Gastroesophageal sphincter (tissue), 4 donors: ENCODE measurements around the gene CD68. TPM values are rescaled to one million over a fixed set of nuclear protein-coding genes. Genes with fewer than 3 reads are reported as not detected.
A peak's percentile ranks its signal among the peaks of the same experiment; 100 is the strongest.

ENCODE experiments used
- ATAC-seq: fragments of 150-250 bp; one replicate; pipeline ENCODE4 v1.9.1; 2016; ENCODE audit warnings: mild to moderate bottlenecking, moderate library complexity
- H3K27ac ChIP-seq, 4 donors: fragments of 200-600 bp; sonication (generic) in 3 of 4; 1 replicate in 3 of 4; 2 replicates in 1 of 4; pipeline ENCODE4 v1.5.1; 2016 to 2019
- H3K27me3 ChIP-seq: fragments of 200-600 bp; sonication (generic); one replicate; pipeline ENCODE4 v1.5.1; 2019
- H3K36me3 ChIP-seq, 2 donors: fragments of 200-600 bp; sonication (generic); one replicate each; pipeline ENCODE4 v1.5.1; 2019; ENCODE audit warnings: control low read depth in 1 of 2
- H3K4me1 ChIP-seq, 3 donors: fragments of 200-600 bp; sonication (generic); 1 replicate in 2 of 3; 2 replicates in 1 of 3; pipeline ENCODE4 v1.5.1; 2016 to 2019; ENCODE audit warnings: control low read depth in 2 of 3
- H3K4me3 ChIP-seq, 2 donors: fragments of 200-600 bp; sonication (generic); one replicate each; pipeline ENCODE4 v1.5.1; 2019; ENCODE audit warnings: mild to moderate bottlenecking in 1 of 2, moderate library complexity in 1 of 2
- H3K9me3 ChIP-seq, 3 donors: fragments of 200-600 bp; sonication (generic); one replicate each; pipeline ENCODE4 v1.5.1; 2017 to 2019; ENCODE audit warnings: control low read depth in 2 of 3
- EP300 ChIP-seq: sonication (generic); formaldehyde crosslinking; IDR thresholded peaks from one replicate; pipeline ENCODE4 v1.6.1; 2017; ENCODE audit warnings: antibody characterized with exemption, mild to moderate bottlenecking
- POLR2A ChIP-seq, 2 donors: fragments of 450-650 bp; IDR thresholded peaks; one replicate each; pipeline ENCODE4 v1.6.1; 2017; ENCODE audit warnings: antibody characterized with exemption in 2 of 2, mild to moderate bottlenecking in 2 of 2, moderate library complexity in 1 of 2
- POLR2AphosphoS5 ChIP-seq: sonication (generic); formaldehyde crosslinking; IDR thresholded peaks from one replicate; pipeline ENCODE4 v1.6.1; 2017; ENCODE audit warnings: antibody characterized with exemption
- WGBS, 2 donors: methylation state at CpG; one replicate each; pipeline ENCODE4 v1.1.5; 2018; ENCODE audit warnings: low coverage in 1 of 2; 5-methylcytosine and 5-hydroxymethylcytosine counted together
- total RNA-seq, 4 donors: library from RNA; depleted of rRNA; stranded (reverse); fragments of >200 nt; gene quantifications; one replicate each; pipeline ENCODE4 v1.1.0, GENCODE V29; 2016
- TF ChIP-seq, protein P1 (sequence below), 4 experiments: fragments of 200-600 bp in 2 of 4; fragments of 450-650 bp in 2 of 4; sonication (generic) in 1 of 4; IDR thresholded peaks; one replicate each; pipeline ENCODE4 v1.5.1; 2017 to 2019; ENCODE audit warnings: antibody characterized with exemption in 4 of 4, mild to moderate bottlenecking in 2 of 4, moderate library complexity in 2 of 4

CD68 gene
- total RNA-seq, 4 donors from 2014 or later = 7.9 to 83.1 (median 46.1) TPM

DNA sequence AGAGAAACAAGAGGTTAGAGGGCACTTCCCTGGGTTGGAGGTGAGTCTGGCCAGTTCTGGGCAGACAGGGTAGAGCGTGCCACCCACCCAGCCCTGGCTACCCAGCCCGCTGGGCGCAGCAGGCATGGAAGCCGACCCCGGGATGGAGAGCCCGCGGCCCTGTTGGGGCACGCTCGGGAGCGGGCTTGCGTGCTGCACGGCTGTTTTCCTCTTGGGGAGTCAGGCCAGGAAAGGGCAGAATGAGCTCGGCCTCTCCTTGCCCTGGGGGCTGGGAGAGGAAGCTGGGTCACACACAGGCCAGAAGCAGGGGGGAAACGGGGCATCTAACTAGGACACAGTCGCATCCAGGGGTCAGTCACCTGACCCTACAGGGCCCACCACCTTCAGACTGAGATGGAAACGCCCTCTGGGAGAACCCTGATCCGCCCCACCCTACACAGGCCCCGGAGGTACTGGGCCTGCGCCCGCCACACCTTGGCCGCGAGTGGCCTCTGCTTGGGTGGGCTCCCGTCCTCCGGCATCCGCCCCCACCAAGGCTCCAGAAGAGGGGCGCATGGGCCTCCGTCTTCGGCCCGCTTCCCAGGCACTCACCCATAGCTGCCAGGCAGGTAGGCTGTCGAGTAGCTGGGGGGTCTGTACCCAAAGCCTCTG is 9.2 kb downstream of the CD68 start:
- H3K4me1 ChIP-seq = peaks cover 0 to 55% (median 24%) of the 10 kb centered on the region in 3 donors
- peak; percentile 26 for ATAC-seq
- peak overlapping the region; percentile 35 to 74 for H3K4me3 ChIP-seq
- peaks cover under 1 to 53% of the 10 kb centered on the region in 2 donors for H3K36me3 ChIP-seq
- H3K9me3 ChIP-seq = no peaks in the 10 kb centered on the region
- H3K27me3 ChIP-seq = no peaks in the 10 kb centered on the region
- 0% methylated on average over 1 of the region's 30 CpGs; no CpG with 5 or more reads in 1 of the 2 donors for WGBS, 2 donors
- TF ChIP-seq, protein P1, sequence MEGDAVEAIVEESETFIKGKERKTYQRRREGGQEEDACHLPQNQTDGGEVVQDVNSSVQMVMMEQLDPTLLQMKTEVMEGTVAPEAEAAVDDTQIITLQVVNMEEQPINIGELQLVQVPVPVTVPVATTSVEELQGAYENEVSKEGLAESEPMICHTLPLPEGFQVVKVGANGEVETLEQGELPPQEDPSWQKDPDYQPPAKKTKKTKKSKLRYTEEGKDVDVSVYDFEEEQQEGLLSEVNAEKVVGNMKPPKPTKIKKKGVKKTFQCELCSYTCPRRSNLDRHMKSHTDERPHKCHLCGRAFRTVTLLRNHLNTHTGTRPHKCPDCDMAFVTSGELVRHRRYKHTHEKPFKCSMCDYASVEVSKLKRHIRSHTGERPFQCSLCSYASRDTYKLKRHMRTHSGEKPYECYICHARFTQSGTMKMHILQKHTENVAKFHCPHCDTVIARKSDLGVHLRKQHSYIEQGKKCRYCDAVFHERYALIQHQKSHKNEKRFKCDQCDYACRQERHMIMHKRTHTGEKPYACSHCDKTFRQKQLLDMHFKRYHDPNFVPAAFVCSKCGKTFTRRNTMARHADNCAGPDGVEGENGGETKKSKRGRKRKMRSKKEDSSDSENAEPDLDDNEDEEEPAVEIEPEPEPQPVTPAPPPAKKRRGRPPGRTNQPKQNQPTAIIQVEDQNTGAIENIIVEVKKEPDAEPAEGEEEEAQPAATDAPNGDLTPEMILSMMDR (IDR thresholded peaks at IDR 0.05) = no peak
- TF ChIP-seq POLR2A (IDR thresholded peaks at IDR 0.05) = no peak
- TF ChIP-seq POLR2AphosphoS5 = no peak
- no peak for TF ChIP-seq EP300
- peak overlapping the region; percentile 64 to 89 (median 88) for H3K27ac ChIP-seq

DNA sequence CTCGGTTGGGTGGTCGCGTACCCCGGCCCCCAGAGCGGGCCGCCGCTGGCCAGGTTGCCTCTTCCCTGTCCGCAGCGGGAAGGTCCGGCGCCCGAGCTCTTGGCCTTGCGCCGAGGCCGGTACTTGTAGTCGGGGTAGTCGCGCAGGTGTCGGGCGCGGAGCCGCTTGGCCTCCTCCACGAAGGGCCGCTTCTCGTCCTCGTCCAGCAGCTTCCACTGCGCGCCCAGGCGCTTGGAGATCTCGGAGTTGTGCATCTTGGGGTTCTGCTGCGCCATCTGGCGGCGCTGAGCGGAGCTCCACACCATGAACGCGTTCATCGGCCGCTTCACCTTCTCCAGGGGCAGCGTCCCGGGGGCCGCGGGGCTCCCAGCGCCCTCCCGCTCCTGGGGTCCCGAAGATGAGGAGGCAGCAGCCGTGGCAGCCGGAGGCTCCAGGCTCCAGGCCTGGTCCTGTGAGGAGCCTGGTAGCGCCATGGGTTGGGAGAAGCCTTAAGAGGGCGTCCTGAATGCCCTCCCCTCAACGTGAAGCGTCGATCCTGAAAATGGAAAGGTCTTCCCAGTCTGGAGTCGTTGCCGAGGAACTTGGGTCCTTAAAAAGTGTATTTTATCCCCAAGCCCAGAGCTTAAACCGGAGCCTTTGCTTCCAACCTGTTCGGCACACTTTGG is 9.9 kb downstream of the CD68 start:
- Histone ChIP-seq H3K4me3 (peak overlapping the region; percentile 35 to 74), H3K9me3 (no peaks in the 10 kb centered on the region), H3K4me1 (peaks cover 0 to 53% (median 22%) of the 10 kb centered on the region in 3 donors), H3K27ac (peak overlapping the region; percentile 64 to 89 (median 88)), H3K36me3 (peaks cover 3 to 60% of the 10 kb centered on the region in 2 donors), H3K27me3 (no peaks in the 10 kb centered on the region)
- WGBS, 2 donors = 0% methylated on average over 1 of the region's 56 CpGs; no CpG with 5 or more reads in 1 of the 2 donors
- peak; percentile 89 for ATAC-seq
- TF ChIP-seq POLR2A (IDR thresholded peaks at IDR 0.05) (no peak), POLR2AphosphoS5 (peak; percentile 54)
- TF ChIP-seq, protein P1 (IDR thresholded peaks at IDR 0.05) = peak in 3 of 4 experiments; percentile 91 to 97 (median 92)

GRCh38 chr17:7589891-7590691 is 10.7 kb downstream of the CD68 start, which contains the start of gene SOX15:
Gene SOX15, minus strand, starts transcription at chr17:7590094. Its CDS starts 418 bp downstream, at chr17:7589676.
- no peaks in the 10 kb centered on the region for H3K27me3 ChIP-seq
- 40 to 80% methylated on average over 1 of the region's 24 CpGs for WGBS, 2 donors
- TF ChIP-seq, protein P1 (IDR thresholded peaks at IDR 0.05) = no peak
- H3K27ac ChIP-seq = peak within 1 kb of the TSS; percentile 64 to 89 (median 88)
- no peaks in the 10 kb centered on the region for H3K9me3 ChIP-seq
- H3K4me3 ChIP-seq = peak within 1 kb of the TSS; percentile 35 to 74
- H3K36me3 ChIP-seq = peaks cover 3 to 68% of the 10 kb centered on the region in 2 donors
- ATAC-seq = no peak
- H3K4me1 ChIP-seq = peaks cover 0 to 46% (median 15%) of the 10 kb centered on the region in 3 donors

DNA sequence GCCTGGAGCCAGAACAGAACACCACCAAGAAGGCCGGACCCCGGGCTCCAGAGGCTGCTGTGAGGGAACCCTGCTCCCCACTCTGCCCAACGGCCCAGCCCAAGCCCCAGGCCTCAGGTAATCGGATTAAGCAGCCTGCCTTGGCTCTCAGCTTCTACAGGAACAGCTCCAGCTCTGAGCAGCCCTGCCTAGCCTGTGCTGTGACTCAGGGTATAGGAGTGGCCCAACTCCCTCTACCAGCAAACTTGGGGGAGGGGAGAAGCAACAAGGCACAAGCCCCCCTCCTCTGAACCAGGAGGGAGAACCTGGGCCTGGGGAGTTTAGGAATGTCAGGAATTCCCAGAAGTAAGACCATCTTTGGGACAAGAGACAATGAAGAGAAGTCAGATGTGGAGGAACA is 11.3 kb downstream of the CD68 start:
- H3K36me3 ChIP-seq = peaks cover 3 to 74% of the 10 kb centered on the region in 2 donors
- H3K4me1 ChIP-seq = peaks cover 0 to 39% (median 14%) of the 10 kb centered on the region in 3 donors
- TF ChIP-seq EP300 (no peak), POLR2AphosphoS5 (no peak), POLR2A (IDR thresholded peaks at IDR 0.05) (no peak)
- no peaks in the 10 kb centered on the region for H3K27me3 ChIP-seq
- no peaks in the 10 kb centered on the region for H3K9me3 ChIP-seq
- no peak overlapping the region for H3K4me3 ChIP-seq
- no peak for ATAC-seq
- H3K27ac ChIP-seq = peak overlapping the region in 1 of 4 donors; percentile 87
- no CpG with 5 or more reads among the region's 4 CpGs for WGBS, 2 donors

- no peak overlapping the region for H3K27ac ChIP-seq
- ATAC-seq = no peak
- TF ChIP-seq, protein P1 (IDR thresholded peaks at IDR 0.05) = no peak
- TF ChIP-seq POLR2A (IDR thresholded peaks at IDR 0.05) (no peak), EP300 (no peak), POLR2AphosphoS5 (no peak)
- H3K36me3 ChIP-seq = peaks cover 3 to 75% of the 10 kb centered on the region in 2 donors
- H3K4me1 ChIP-seq = peaks cover 0 to 36% (median 13%) of the 10 kb centered on the region in 3 donors
- H3K9me3 ChIP-seq = no peaks in the 10 kb centered on the region
- H3K27me3 ChIP-seq = no peaks in the 10 kb centered on the region
- no peak overlapping the region for H3K4me3 ChIP-seq
- 81% methylated on average over 3 of the region's 5 CpGs; no CpG with 5 or more reads in 1 of the 2 donors for WGBS, 2 donors
Measured at GRCh38 chr17:7591596-7591995, 12.2 kb downstream of the CD68 start.
